ENCODE measurements around the gene ITPR2.
"Not testable (repeated sequence)": the region's sequence is repeated elsewhere in the genome, so short reads cannot be mapped to it uniquely, and the experiment has no call there.

Gene ITPR2

GRCh38 chr12:26433701-26434100 is 399.3 kb downstream of the ITPR2 start:
- FAIRE-seq: peak; percentile 25

DNA sequence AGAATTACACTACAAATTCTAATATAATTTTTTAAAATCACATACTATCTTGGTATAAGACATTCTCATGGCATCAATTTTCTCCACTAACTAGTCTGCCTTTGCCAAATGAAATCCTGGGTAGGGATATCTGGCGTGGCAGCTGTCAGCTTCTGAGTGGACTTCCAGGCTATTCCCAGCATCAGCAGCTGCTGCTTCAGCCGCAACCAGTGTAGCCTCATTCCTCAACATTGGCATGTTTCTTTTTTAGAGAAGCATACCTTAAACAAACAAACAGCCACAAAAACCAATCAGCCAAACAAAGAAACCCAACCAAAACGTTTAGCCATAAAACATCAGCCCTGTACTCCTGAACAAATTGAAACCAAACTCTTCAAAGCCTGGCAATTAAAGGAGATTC is 401.8 kb downstream of the ITPR2 start:
- no peak for FAIRE-seq

- FAIRE-seq: not testable (repeated sequence)
Observed at GRCh38 chr12:26430596-26430995, 402.4 kb downstream of the ITPR2 start.

DNA sequence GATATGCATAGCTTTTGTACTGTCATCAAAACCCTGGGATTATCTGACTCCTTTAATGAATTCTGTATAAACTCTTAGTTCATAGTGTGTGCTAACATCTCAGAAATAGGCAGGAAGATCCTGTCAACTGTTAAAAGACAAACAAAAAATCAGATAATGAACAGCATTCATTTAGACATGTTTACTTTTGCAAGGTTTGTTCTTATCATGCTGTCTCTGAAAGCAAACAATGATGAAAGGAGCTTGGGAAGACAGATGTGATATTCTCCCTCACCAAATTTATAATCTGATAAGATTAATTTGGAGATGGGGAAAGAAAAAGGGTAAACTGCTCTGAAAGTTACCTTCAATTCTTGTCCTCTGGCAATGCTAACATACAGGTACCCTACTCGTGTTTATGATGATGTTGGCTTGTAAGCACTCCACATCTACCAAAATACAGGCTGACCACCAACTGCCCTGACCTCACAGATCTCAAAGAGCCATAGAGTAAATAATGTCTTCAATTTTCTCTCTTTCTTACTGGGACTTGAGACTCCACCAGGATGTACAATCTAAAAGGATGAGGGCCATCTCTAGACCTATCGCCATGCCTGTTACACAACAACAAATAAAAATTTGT is 403.8 kb downstream of the ITPR2 start:
- no peak for FAIRE-seq

- no peak for FAIRE-seq
Observed at GRCh38 chr12:26428420-26428819, 404.6 kb downstream of the ITPR2 start.

DNA sequence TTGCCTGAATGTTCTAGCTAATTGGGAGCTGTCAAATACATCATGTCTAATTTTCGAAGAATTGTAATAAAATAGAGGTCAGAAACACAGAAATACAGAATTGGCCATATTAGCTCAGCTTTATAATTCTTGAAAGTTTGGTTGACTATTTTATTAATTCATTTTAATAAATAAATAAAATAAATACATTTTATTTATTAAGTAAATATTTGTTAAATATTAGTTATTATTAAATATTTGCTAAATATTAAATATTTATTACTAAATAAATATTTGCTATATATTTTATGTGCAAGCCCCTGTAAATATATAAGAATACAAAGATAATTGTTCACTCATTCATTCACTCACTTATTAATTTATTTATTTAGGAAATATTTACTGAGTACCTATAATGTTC is 406.3 kb downstream of the ITPR2 start:
- peak; percentile 96 for FAIRE-seq

DNA sequence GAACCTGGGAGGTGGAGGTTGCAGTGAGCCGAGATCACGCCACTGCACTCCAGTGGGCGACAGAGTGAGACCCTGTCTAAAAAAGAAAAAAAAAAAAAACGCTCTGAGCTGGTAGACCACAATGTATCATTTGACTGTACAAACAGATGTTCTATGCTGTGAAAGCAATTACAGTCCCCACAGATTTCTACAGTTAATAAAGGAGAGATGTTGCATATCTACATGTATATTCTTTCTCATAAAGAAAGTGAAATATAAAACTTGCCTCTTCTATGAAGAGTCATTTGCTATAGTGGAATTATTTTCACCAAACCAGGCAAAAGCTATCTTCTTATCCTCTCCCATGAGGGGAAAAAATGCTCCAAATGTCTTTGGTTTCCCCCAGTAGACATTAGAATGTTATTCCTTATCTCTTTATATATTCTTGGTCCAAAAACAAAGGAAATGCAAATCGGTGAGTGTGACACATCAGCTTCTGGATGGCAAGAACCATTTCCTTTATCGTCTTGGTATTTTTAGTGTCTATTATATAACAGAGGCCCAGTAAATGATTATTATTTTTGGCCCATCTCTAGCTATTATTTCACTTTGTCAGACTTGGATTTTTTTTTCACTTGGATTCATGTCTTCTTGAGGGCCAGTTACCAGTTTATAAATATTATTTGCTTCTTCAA is 407.3 kb downstream of the ITPR2 start:
- no peak for FAIRE-seq

GRCh38 chr12:26422839-26423398 is 410.1 kb downstream of the ITPR2 start:
- FAIRE-seq: no peak

GRCh38 chr12:26416550-26416949 is 416.4 kb downstream of the ITPR2 start:
- no peak for FAIRE-seq

GRCh38 chr12:26410689-26411088 is 422.3 kb downstream of the ITPR2 start:
- no peak for FAIRE-seq

GRCh38 chr12:26406813-26407212 is 426.2 kb downstream of the ITPR2 start:
- FAIRE-seq: no peak

GRCh38 chr12:26406391-26406790 is 426.6 kb downstream of the ITPR2 start:
- FAIRE-seq: no peak

DNA sequence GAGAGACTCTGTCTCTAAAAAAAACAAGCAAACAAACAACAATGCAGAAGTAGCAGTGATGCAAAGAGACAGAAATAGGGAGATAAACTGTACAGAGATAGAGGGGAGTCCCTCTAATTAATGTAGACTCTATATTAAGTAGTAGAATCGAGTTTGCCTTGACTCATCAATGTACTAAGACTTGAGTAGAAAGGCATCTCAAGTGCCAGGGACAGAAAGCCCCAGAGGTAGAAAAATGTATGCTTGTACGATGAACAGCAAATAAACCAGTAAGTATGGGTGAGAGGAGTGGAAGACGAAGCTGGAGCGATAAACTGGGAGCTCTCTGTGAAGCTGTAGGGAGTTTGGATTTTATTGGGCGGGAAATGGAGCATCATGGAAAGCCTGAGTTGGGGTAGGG is 429.4 kb downstream of the ITPR2 start:
- FAIRE-seq: no peak

DNA sequence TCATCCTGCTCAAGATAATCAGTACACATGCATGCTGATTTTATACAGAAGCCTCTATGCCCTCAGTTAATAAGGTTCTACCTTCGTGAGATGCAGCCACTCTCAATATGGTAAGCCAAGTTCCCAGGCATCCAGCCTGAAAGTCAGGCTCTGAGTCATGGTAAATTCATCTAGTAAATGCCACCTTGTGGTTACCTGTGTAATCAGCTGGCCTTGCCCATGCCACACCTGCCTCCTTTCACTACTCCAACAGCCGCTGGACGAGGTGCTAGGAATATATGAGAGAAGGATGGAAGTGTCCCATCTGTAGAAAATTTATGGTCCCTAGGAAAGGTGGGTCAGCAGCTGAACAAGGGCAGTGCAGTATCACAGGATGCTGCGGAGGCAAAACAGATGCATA is 430.3 kb downstream of the ITPR2 start:
- no peak for FAIRE-seq

GRCh38 chr12:26401874-26402273 is 431.1 kb downstream of the ITPR2 start:
- no peak for FAIRE-seq

- no peak for FAIRE-seq
Observed at GRCh38 chr12:26400627-26401026, 432.4 kb downstream of the ITPR2 start.

DNA sequence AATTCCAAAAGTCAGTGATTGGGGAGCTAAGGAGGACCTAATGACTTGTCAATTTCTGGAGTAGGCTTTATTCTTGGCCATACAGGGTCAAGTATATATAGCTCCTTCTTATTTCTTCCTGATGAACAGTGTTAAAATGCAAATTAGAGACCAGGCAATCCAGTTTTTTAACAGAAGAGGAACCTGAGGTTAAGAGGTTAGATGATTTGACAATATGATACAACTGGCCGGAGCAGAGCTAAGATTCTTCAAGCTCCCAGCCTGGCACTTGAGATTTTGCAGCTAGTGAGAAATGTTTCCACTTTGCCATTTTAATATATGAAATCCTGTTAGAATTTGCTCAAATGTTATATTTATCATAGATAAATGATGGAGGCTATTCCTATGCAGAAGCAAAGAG is 433.6 kb downstream of the ITPR2 start:
- no peak for FAIRE-seq

- FAIRE-seq: no peak
Observed at GRCh38 chr12:26396402-26396801, 436.6 kb downstream of the ITPR2 start.

GRCh38 chr12:26389343-26389742 is 443.7 kb downstream of the ITPR2 start:
- no peak for FAIRE-seq

- FAIRE-seq: no peak
Observed at GRCh38 chr12:26384536-26384935, 448.5 kb downstream of the ITPR2 start.

- FAIRE-seq: no peak
Observed at GRCh38 chr12:26383041-26383440, 450.0 kb downstream of the ITPR2 start.

DNA sequence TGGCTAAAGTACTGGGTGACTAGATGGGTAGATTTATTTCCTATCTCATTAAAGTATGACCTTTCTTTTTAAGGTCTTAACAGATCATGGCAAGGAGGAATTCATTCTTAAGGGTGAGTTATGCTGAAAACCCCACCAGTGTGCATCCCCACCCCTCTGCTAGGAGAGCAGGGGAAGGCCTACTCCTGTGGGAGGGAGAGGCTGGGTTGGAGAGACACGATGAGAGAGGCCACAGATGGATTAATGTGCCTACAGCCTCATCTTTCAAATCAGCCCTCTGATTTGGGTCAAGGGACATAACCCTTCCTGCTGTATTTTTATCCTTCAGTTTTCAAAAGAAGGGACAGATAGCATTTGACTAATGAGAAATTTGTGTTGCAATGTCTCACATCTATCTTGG is 452.1 kb downstream of the ITPR2 start:
- no peak for FAIRE-seq

DNA sequence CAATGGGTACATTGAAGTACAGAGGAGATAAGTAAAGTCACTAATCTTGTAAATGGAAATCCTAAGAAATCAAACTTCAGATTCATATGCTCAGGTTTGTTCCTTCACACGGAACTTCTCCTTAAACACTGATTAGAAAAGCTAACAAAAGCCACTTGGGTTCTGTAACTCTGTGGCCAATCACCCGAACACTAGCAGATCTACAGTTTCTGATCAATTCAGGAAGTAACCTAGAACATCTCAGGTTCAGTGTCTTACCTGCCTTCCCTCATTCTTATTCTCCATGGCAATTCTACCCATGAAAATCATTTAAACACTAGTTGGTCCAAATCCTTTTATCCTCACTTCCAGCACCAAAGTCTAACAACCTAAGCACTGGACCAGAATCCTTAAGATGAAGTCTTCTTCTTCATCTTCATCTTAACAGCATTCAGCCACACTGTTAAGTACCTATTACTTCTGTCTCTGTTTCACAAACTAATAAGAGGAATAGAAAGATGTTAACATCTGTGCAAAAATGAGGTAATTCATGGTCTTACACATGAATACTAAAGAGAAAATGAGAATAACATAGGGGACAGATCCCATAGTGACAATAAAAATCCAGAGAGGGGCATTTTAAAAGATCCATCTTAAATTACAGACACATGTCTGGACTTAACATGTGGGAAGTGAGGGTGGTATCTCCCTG is 453.1 kb downstream of the ITPR2 start:
- no peak for FAIRE-seq

GRCh38 chr12:26378711-26379110 is 454.3 kb downstream of the ITPR2 start:
- no peak for FAIRE-seq

Data from A204.1 (cell line).